ENCODE results near the gene CCDC142. TPM values are rescaled to one million over a fixed set of nuclear protein-coding genes. Genes with fewer than 3 reads are reported as not detected.

Gene CCDC142
- total RNA-seq, 1 experiment from 2014 or later = 14.0 TPM

GRCh38 chr2:74426181-74426758, 56.5 kb downstream of the CCDC142 start:
- no peak for ATAC-seq
- Mint-ChIP-seq H3K9me3 (no peaks in the 10 kb centered on the region), H3K36me3 (peaks cover 56% of the 10 kb centered on the region), H3K27ac (no peak overlapping the region), H3K4me3 (no peak overlapping the region), H3K27me3 (ENCODE audit: low read depth) (peaks cover 21% of the 10 kb centered on the region), H3K4me1 (peaks cover 11% of the 10 kb centered on the region)
- ChIA-PET POLR2A (interaction anchor here (1.0 kb wide), 1 partner anchor 14 kb away, joined by 3 read pairs; no protein-coding TSS in a partner anchor), CTCF (interaction anchor here (1.1 kb wide), 1 partner anchor 91 kb away, joined by 4 read pairs; no protein-coding TSS in a partner anchor)
- TF ChIP-seq, protein P1, sequence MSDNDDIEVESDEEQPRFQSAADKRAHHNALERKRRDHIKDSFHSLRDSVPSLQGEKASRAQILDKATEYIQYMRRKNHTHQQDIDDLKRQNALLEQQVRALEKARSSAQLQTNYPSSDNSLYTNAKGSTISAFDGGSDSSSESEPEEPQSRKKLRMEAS (CRISPR knock-in tag; IDR thresholded peaks at IDR 0.05) = no peak
- TF ChIP-seq CDX4 (CRISPR knock-in tag; IDR thresholded peaks at IDR 0.05; ENCODE audit: borderline replicate concordance) (no peak), STAT6 (CRISPR knock-in tag; conservative IDR thresholded peaks at IDR 0.05; ENCODE audit: low read depth) (no peak), IRF2 (CRISPR knock-in tag; IDR thresholded peaks at IDR 0.05; ENCODE audit: borderline replicate concordance, low read depth) (no peak), USF1 (CRISPR knock-in tag; IDR thresholded peaks at IDR 0.05) (no peak), ESRRA (CRISPR knock-in tag; IDR thresholded peaks at IDR 0.05; ENCODE audit: borderline replicate concordance) (no peak), FOXP1 (CRISPR knock-in tag; IDR thresholded peaks at IDR 0.05; ENCODE audit: borderline replicate concordance) (no peak), E2F5 (CRISPR knock-in tag; IDR thresholded peaks at IDR 0.05) (no peak), ZNF263 (CRISPR knock-in tag; IDR thresholded peaks at IDR 0.05; ENCODE audit: low read depth) (no peak), ZNF121 (CRISPR knock-in tag; IDR thresholded peaks at IDR 0.05) (no peak), TCF7 (CRISPR knock-in tag; IDR thresholded peaks at IDR 0.05; ENCODE audit: low read depth) (no peak), NFYB (CRISPR knock-in tag; conservative IDR thresholded peaks at IDR 0.05; ENCODE audit: low read depth) (no peak), NR2C2 (CRISPR knock-in tag; IDR thresholded peaks at IDR 0.05) (no peak), CREB1 (CRISPR knock-in tag; IDR thresholded peaks at IDR 0.05) (no peak)
- TF ChIP-seq, protein P2, sequence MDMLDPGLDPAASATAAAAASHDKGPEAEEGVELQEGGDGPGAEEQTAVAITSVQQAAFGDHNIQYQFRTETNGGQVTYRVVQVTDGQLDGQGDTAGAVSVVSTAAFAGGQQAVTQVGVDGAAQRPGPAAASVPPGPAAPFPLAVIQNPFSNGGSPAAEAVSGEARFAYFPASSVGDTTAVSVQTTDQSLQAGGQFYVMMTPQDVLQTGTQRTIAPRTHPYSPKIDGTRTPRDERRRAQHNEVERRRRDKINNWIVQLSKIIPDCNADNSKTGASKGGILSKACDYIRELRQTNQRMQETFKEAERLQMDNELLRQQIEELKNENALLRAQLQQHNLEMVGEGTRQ (CRISPR knock-in tag; IDR thresholded peaks at IDR 0.05) = no peak
- TF ChIP-seq, protein P3, sequence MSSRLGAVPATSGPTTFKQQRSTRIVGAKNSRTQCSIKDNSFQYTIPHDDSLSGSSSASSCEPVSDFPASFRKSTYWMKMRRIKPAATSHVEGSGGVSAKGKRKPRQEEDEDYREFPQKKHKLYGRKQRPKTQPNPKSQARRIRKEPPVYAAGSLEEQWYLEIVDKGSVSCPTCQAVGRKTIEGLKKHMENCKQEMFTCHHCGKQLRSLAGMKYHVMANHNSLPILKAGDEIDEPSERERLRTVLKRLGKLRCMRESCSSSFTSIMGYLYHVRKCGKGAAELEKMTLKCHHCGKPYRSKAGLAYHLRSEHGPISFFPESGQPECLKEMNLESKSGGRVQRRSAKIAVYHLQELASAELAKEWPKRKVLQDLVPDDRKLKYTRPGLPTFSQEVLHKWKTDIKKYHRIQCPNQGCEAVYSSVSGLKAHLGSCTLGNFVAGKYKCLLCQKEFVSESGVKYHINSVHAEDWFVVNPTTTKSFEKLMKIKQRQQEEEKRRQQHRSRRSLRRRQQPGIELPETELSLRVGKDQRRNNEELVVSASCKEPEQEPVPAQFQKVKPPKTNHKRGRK (CRISPR knock-in tag; IDR thresholded peaks at IDR 0.05; ENCODE audit: borderline replicate concordance) = no peak
- TF ChIP-seq, protein P4, sequence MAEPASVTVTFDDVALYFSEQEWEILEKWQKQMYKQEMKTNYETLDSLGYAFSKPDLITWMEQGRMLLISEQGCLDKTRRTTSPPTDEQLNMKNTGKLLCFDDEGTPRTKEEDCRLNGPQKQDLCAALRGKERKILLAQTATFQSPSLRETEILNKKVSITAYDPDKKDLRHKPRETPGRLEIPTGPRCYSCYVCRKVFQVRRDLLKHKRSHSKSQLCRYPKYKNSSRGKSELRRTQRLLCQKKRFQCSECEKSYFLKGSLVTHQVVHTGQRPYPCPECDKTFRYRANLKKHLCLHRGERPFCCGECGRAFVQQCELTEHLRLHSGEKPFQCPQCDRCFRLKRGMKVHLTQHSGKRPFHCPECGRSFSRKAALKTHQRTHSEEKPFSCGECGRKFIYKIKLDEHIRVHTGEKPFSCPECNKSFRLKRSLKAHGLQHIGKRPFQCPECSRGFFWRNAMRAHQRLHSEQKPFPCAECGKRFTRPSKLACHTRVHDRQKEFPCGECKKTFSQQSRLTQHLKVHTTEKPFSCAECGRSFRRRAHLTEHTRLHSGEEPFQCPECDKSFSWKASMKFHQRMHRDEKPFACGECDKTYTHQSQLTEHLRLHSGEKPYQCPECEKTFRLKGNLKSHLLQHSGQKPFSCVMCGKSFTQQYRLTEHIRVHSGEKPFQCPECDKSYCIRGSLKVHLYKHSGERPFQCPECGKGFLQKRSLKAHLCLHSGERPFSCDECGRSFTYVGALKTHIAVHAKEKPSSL (CRISPR knock-in tag; conservative IDR thresholded peaks at IDR 0.05) = no peak
- no peak for DNase-seq (ENCODE audit: low spot score)
